Stromal cell of bone marrow (primary cell): ENCODE results near the gene BTK.

Source experiments
- DNase-seq: peaks from one replicate; pipeline ENCODE4 v3.0.0-alpha.2; 2012; ENCODE audit warnings: low read depth

Gene BTK

GRCh38 chrX:101393530-101394305, 7.7 kb upstream of the BTK start:
- DNase-seq = no peak

DNA sequence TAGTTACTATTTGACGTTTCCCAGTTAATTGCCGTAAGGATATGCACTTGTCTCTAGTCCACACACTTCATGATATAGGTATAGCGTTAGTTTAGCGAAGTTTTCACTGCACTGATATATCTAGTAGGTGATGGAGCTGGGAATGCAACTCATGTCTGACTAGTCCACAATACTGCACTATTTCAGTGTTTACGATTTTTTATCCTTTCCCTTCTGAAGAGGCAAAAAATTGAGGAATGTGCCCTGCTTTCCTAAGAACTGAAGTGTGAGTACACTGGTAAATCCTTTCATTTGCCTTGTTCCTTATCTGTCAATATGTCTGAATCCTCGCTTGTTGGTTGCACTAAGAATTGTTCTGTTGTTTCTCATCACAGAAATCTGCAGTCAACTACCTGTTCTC, 5.8 kb upstream of the BTK start:
- no peak for DNase-seq

GRCh38 chrX:101390664-101391525, 4.9 kb upstream of the BTK start, which contains the start of gene RPL36A:
Gene RPL36A (plus strand): TSS chrX:101391011. CDS start chrX:101391044, 33 bp downstream.
- DNase-seq = peak; percentile 78

DNA sequence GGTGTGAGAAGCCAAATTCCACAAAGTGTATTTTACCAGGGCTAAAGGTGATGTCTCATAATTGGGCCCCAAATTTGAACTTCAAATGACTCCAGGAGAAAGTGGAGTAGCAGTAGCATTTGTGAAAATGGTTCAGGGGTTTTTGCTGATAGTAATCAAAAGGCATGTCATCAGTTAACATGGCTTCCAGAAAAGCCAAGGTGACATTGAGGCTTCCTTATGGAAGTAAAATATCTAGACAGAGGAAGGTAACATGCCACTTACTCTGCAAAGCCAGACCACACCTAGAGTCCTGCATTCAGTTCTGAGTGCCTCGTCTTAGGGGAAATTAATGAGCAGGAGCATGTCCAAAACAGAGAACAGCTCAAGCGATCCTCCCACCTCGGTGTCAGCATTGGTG, 2.6 kb upstream of the BTK start:
- DNase-seq = no peak

- no peak for DNase-seq
Measured at GRCh38 chrX:101386542-101386885, 523 bp upstream of the BTK start.

- no peak for DNase-seq
Measured at GRCh38 chrX:101385026-101385684, 836 bp downstream of the BTK start.

- DNase-seq = no peak
Measured at GRCh38 chrX:101383679-101384205, 2.2 kb downstream of the BTK start.

- no peak for DNase-seq
Measured at GRCh38 chrX:101377547-101377946, 8.4 kb downstream of the BTK start.

GRCh38 chrX:101370888-101371504, 15.0 kb downstream of the BTK start:
- no peak for DNase-seq

GRCh38 chrX:101369687-101370086, 16.3 kb downstream of the BTK start:
- no peak for DNase-seq

DNA sequence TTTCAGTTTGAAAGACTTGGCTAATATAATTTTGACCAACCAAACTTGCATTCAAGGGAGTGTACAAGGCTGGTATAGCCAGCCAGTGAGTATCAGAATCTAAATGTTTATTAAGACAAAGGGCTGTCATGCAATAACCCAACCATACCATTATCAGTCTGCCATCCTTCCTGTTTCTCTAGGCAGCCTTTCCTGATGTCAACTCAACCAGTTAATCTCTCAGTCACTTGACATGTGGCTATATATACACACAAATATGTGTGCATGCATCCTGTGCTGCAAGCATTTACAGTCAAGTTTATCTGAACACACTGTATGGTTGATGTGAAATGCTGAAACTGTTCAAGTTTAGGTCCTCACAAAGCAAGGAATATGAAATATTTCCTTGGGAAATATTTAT, 17.2 kb downstream of the BTK start:
- no peak for DNase-seq

- DNase-seq = no peak
Measured at GRCh38 chrX:101365301-101365795, 20.6 kb downstream of the BTK start.

DNA sequence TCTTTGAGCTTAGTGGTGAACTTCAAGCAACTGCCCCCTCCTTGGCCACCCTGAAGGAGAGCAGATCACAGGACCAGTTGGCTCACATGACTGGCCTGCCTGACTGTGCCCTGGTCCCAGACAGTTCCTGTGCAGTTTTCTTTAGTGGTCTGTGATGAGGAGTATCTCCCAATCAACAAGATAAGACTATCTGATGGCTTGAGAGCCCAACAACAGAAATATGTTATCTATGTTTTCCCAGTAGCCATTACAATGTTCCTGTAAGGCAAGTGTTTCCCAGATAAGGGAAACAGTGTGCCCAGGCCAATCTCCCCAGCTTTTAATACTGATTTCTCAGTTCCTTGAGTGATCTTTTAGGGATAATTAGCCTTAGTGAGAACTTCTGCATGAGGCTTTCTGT, 23.2 kb downstream of the BTK start:
- no peak for DNase-seq

- no peak for DNase-seq
Measured at GRCh38 chrX:101362116-101362515, 23.9 kb downstream of the BTK start.

DNA sequence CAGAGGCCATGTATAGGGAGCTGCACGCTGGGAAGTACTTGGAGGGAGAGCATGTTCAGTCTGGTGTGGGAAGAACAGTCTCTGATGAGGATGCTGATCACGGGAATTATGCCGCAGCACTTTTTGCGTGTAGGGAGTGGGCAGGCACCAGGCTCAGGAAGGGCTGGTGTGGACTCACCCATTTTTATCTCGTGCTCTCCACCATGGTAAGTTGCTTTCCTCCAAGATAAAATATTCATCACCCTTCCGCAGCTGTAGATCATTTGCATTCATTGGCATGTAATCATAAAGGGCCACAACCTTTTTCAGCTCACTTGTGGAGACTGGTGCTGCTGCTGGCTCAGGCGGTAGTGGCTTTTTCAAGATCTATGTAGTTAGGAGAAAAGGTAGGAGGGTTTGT, 25.6 kb downstream of the BTK start:
- DNase-seq = no peak

GRCh38 chrX:101359966-101360365, 26.0 kb downstream of the BTK start:
- no peak for DNase-seq

- DNase-seq = no peak
Measured at GRCh38 chrX:101357166-101357795, 28.7 kb downstream of the BTK start.

GRCh38 chrX:101349193-101349562, 36.8 kb downstream of the BTK start:
- DNase-seq = no peak

- DNase-seq = peak; percentile 50
Measured at GRCh38 chrX:101348452-101349192, 37.4 kb downstream of the BTK start, which contains the start of gene TIMM8A. Gene TIMM8A (minus strand): TSS chrX:101348742. CDS start chrX:101348664, 78 bp downstream.

DNA sequence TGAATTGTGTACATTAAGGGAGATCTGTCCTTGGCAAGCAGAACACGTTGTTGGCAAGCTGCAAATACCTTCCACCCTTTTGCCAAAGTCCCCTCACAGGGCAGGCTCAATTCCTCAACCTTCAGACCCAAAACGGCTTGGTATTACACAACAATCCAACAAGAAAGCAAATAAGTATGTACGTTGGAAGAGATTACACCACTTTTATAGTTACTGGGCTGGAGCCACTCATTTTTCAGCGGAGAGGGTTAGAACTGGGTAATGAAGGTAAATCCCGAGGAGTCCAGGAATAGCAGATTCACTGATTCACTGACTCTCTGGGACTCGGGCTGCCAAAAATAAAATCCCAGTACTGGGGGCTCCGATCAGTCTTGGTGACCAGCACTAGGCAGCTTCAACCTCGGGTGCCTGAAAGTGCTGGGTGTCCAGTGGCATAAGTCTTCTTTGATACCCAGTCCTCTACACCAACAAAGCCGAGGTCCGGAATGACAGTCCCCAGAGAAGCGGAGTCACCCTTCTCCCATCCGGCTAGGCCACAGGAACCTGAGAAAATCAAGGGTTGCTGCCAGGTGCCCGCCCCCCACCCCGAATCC, 38.0 kb downstream of the BTK start:
- no peak for DNase-seq
